ENCODE results near the gene SYCE3.

Gene SYCE3

DNA sequence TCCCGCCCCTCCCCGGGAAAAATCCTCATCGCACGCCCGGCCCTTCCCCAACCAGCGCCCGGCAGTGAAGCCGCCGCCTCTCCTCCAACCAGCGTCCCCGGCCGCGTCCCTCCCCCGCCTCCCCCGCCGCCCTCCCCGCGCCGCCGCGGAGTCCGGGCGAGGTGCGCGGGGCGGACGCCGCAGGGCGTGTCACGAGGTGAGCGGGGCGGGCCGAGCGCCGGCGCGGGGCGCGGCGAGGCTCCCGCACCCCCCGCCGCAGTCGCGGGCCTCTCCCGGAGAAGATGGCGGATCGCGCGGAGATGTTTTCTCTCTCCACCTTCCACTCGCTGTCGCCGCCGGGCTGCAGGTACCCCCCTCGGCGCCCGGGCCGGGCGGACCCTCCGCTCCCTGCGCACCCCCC is 37.8 kb upstream of the SYCE3 start, which contains the start of gene MAPK8IP2:
Gene MAPK8IP2, plus strand, starts transcription at position 256 of the 400 bp plus-strand sequence. Its CDS starts 26 bp downstream, at position 282.
- TF ChIP-seq, protein P1, sequence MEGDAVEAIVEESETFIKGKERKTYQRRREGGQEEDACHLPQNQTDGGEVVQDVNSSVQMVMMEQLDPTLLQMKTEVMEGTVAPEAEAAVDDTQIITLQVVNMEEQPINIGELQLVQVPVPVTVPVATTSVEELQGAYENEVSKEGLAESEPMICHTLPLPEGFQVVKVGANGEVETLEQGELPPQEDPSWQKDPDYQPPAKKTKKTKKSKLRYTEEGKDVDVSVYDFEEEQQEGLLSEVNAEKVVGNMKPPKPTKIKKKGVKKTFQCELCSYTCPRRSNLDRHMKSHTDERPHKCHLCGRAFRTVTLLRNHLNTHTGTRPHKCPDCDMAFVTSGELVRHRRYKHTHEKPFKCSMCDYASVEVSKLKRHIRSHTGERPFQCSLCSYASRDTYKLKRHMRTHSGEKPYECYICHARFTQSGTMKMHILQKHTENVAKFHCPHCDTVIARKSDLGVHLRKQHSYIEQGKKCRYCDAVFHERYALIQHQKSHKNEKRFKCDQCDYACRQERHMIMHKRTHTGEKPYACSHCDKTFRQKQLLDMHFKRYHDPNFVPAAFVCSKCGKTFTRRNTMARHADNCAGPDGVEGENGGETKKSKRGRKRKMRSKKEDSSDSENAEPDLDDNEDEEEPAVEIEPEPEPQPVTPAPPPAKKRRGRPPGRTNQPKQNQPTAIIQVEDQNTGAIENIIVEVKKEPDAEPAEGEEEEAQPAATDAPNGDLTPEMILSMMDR (IDR thresholded peaks at IDR 0.05; ENCODE audit: low read depth, low read length, missing control alignments), result no peak
- H3K4me3 ChIP-seq (ENCODE audit: low read depth, low read length), result peak within 1 kb of the TSS; percentile 24
- DNase-seq (ENCODE audit: low read depth), result no peak
- in situ Hi-C loops (cut with HindIII; ENCODE audit: low sequenced_read_pairs), result no loop called here

DNA sequence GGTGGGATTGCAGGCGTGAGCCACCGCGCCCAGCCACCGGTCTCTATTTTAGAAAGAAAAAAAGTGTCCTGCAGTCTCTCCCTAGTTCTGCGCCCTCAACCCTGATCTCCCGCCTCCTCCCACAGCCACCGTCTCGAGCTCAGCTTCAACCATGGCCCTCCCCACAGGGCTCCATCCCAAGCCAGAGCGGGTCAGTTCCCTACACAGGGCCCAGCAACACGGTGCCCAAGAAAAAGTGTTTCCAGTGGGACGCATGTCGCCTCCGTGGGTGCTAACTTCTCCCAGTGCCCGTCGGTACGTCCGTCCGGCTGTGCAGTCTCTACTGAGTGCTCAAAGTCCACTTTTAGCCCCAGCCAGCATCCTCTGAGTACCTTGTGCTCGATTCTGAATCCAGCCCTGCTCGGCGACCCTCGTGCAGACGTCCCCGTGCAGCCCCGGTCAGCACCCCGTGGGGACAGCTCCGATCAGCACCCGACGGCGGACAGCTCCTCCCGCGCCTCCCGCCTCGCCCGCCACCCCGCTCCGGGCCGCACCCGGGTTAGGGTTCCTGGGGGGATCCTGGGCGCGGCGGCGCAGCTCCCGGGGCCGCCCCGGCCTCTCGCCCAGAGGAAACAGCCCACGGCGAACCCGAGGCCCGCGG is 37.2 kb upstream of the SYCE3 start:
- TF ChIP-seq, protein P1 (IDR thresholded peaks at IDR 0.05; ENCODE audit: low read depth, low read length, missing control alignments), result no peak
- in situ Hi-C loops (cut with HindIII; ENCODE audit: low sequenced_read_pairs), result no loop called here
- peak overlapping the region; percentile 24 for H3K4me3 ChIP-seq (ENCODE audit: low read depth, low read length)
- no peak for DNase-seq (ENCODE audit: low read depth)

- no peak for DNase-seq (ENCODE audit: low read depth)
- TF ChIP-seq, protein P1 (IDR thresholded peaks at IDR 0.05; ENCODE audit: low read depth, low read length, missing control alignments), result no peak
- H3K4me3 ChIP-seq (ENCODE audit: low read depth, low read length), result no peak overlapping the region
- in situ Hi-C loops (cut with HindIII; ENCODE audit: low sequenced_read_pairs), result no loop called here
Measured at GRCh38 chr22:50597097-50597496, 34.4 kb upstream of the SYCE3 start.

DNA sequence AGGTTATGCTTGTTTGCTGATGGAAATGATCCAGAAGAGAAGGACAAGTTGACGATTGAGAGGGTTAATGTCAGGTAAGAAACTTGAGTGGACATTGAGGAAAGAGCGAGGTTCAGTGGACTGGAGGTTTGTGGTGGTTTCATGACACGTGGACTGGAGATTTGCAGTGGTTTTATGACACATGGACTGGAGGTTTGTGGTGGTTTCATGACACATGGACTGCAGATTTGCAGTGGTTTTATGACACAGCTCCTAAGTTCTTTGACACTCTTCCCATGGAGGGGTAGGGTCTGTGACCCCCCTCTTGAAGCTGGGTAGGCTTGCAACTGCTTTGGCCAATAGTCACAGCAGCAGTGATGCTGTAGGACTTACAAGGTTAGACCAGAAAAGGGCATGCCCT is 32.5 kb upstream of the SYCE3 start:
- TF ChIP-seq, protein P1 (IDR thresholded peaks at IDR 0.05; ENCODE audit: low read depth, low read length, missing control alignments), result no peak
- no peak overlapping the region for H3K4me3 ChIP-seq (ENCODE audit: low read depth, low read length)
- DNase-seq (ENCODE audit: low read depth), result no peak
- in situ Hi-C loops (cut with HindIII; ENCODE audit: low sequenced_read_pairs), result no loop called here

GRCh38 chr22:50587407-50587806 is 24.7 kb upstream of the SYCE3 start:
- no peak overlapping the region for H3K4me3 ChIP-seq (ENCODE audit: low read depth, low read length)
- in situ Hi-C loops (cut with HindIII; ENCODE audit: low sequenced_read_pairs), result no loop called here
- no peak for DNase-seq (ENCODE audit: low read depth)
- TF ChIP-seq, protein P1 (IDR thresholded peaks at IDR 0.05; ENCODE audit: low read depth, low read length, missing control alignments), result no peak

DNA sequence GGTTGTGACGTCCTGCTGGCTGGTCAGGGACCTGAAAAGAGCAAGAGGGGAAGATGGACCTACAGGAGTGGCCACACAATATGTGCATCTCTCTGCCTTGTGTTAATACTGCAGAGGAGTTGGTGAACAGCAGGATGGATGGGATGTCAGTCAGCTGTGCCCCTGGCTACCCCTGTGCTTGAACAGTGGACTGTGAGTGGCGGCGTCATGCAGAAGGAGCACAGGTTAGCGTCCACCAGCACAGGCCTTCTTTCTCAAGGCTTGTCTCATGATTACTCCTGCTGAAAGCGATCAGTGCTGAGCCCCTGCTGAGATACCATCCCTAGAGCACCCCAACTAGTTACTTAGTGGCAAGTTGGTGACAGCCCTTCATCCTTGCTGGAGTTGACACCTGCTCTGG is 23.7 kb upstream of the SYCE3 start:
- DNase-seq (ENCODE audit: low read depth), result no peak
- TF ChIP-seq, protein P1 (IDR thresholded peaks at IDR 0.05; ENCODE audit: low read depth, low read length, missing control alignments), result no peak
- in situ Hi-C loops (cut with HindIII; ENCODE audit: low sequenced_read_pairs), result no loop called here
- H3K4me3 ChIP-seq (ENCODE audit: low read depth, low read length), result no peak overlapping the region

Measured in astrocyte of the cerebellum (primary cell).